ENCODE data around the gene TXNIP.

TXNIP gene

GRCh38 chr1:145956361-145956760 is 40.0 kb downstream of the TXNIP start:
- no peak for FAIRE-seq
- no peak for TF ChIP-seq CTCF (IDR thresholded peaks at IDR 0.05; ENCODE audit: insufficient read depth, missing control alignments)
- no peak for DNase-seq (ENCODE audit: insufficient read length, low spot score)

GRCh38 chr1:145955436-145955835 is 40.9 kb downstream of the TXNIP start:
- FAIRE-seq: no peak
- no peak for DNase-seq (ENCODE audit: insufficient read length, low spot score)
- no peak for TF ChIP-seq CTCF (IDR thresholded peaks at IDR 0.05; ENCODE audit: insufficient read depth, missing control alignments)

- no peak for FAIRE-seq
Measured at GRCh38 chr1:145953861-145954260, 42.5 kb downstream of the TXNIP start.

GRCh38 chr1:145952903-145953302 is 43.5 kb downstream of the TXNIP start:
- DNase-seq (ENCODE audit: insufficient read length, low spot score) (no peak), FAIRE-seq (no peak)
- TF ChIP-seq CTCF (IDR thresholded peaks at IDR 0.05; ENCODE audit: insufficient read depth, missing control alignments): no peak

More at GRCh38 chr1:145953861-145954260, 42.5 kb downstream of the TXNIP start:
- no peak for TF ChIP-seq CTCF (IDR thresholded peaks at IDR 0.05; ENCODE audit: insufficient read depth, missing control alignments)
- DNase-seq (ENCODE audit: insufficient read length, low spot score): no peak

- FAIRE-seq: no peak
- no peak for TF ChIP-seq CTCF (IDR thresholded peaks at IDR 0.05; ENCODE audit: insufficient read depth, missing control alignments)
- DNase-seq (ENCODE audit: insufficient read length, low spot score): no peak
Measured at GRCh38 chr1:145951526-145951925, 44.9 kb downstream of the TXNIP start.

- no peak for TF ChIP-seq CTCF (IDR thresholded peaks at IDR 0.05; ENCODE audit: insufficient read depth, missing control alignments)
- DNase-seq (ENCODE audit: insufficient read length, low spot score) (no peak), FAIRE-seq (no peak)
Measured at GRCh38 chr1:145949219-145949618, 47.2 kb downstream of the TXNIP start.

- DNase-seq (ENCODE audit: insufficient read length, low spot score) (no peak), FAIRE-seq (no peak)
- no peak for TF ChIP-seq CTCF (IDR thresholded peaks at IDR 0.05; ENCODE audit: insufficient read depth, missing control alignments)
Measured at GRCh38 chr1:145947551-145947950, 48.8 kb downstream of the TXNIP start.
